Astrocyte (in vitro differentiated cells and primary cell): ENCODE measurements around the gene COLEC11.

Experiments
- CTCF ChIP-seq: IDR thresholded peaks from 2 replicates; pipeline ENCODE4 v1.5.1; 2011; ENCODE audit warnings: low read depth, mild to moderate bottlenecking, inconsistent platforms, low read length, moderate library complexity; ENCODE audit not compliant: insufficient read depth
- EZH2 ChIP-seq: IDR thresholded peaks from 2 replicates; pipeline ENCODE4 v1.6.1; 2012; ENCODE audit warnings: mild to moderate bottlenecking, low read length, inconsistent platforms; ENCODE audit not compliant: insufficient read depth

GRCh38 chr2:3602553-3603339, 7.8 kb downstream of the COLEC11 start:
- TF ChIP-seq CTCF (no peak), EZH2 (no peak)
